HG03135 (cell line): ENCODE results near the gene SLC38A10.

Source experiments
- ATAC-seq: cut with Tn5 transposase; IDR thresholded peaks from one replicate; pipeline ENCODE4 v1.9.1; 2021; ENCODE audit warnings: mild to moderate bottlenecking, moderate library complexity; ENCODE audit not compliant: unreplicated experiment

The SLC38A10 gene

DNA sequence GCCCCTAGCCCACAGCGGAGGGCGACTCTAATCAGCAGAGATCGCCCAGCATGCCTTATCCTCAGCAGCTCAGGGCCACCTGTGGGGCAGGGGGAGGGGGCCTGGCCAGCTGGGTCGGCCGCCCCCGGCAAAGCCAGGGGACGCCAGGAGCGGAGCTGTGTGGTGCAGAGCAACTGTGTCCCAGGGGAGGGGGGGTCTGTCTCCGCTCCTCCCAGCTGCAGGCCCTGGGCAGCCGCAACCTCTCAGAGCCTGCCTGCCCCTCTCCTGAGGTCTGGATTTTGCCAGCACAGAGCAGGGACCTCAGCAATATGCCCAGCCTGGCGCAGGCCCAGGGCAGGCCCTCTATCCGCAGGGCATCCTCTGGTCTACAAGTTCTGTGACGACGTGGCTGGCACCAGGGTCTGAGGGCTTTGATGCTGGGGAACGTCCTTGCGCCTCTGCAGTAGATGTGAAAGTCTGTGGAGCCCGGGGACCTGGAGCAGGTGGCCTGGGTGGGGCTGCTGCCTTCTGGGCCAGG, 36.5 kb upstream of the SLC38A10 start:
- no peak for ATAC-seq

- no peak for ATAC-seq
Observed at GRCh38 chr17:81330884-81331245, 35.8 kb upstream of the SLC38A10 start.

- ATAC-seq = no peak
Observed at GRCh38 chr17:81329927-81330883, 35.1 kb upstream of the SLC38A10 start.

GRCh38 chr17:81328978-81329926, 34.1 kb upstream of the SLC38A10 start:
- ATAC-seq = no peak

DNA sequence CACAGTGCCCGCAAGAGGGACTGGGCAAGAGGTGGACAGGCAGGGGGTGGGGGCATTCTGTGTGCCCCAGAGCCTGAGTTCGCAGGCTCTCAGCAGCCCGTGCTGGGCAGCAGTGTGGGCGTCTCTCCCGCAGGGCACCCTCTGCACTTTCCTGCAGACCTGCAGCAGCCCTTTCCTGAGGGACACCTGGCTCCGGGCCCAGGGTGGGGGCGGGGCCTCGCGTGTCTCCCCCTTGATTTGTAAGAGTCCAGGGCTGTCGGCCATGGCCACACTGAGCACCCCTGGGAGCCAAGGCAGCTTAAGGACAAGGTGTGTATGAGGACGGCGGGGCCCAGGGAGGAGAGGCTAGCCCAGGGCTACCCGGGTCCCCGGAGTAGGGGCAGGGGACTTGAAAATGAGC, 33.4 kb upstream of the SLC38A10 start:
- ATAC-seq = no peak

GRCh38 chr17:81325714-81326358, 30.7 kb upstream of the SLC38A10 start:
- ATAC-seq = no peak

- no peak for ATAC-seq
Observed at GRCh38 chr17:81324851-81325713, 30.0 kb upstream of the SLC38A10 start.

DNA sequence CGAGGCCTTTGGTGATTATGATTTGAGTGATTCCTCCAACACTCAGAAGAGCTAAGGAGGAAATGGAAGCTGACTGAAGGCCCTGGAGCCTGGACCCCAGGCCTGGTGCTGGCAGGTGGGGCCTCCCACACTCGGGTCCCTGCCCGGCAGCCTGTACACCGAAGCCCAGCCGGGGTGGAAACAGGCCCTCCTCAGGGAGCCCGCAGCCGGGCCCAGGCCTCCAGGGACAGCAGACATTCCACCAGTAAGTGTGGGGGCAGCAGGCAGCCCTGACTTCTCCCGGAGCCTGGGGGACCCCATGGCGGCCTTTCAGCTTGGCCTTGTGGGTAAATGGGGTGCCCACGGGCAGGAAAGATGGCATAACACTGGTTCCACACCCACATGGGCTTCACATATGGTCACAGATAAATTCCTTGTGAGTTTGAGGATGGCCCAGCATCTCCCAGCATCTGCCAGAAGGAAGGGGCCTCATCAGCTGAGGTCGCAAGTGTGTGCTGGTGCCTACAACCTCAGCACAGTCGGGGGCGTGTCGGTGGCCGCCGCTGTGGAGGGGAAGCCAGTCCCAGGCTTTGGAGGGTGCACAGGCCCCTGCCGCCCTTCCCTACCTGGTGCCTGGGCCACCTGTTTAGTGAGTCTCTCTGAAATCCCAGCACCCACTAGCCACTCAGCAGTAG, 29.2 kb upstream of the SLC38A10 start:
- ATAC-seq = no peak

- no peak for ATAC-seq
Observed at GRCh38 chr17:81323411-81323868, 28.3 kb upstream of the SLC38A10 start.

- no peak for ATAC-seq
Observed at GRCh38 chr17:81323083-81323369, 27.9 kb upstream of the SLC38A10 start.

- ATAC-seq = no peak
Observed at GRCh38 chr17:81322271-81323082, 27.4 kb upstream of the SLC38A10 start.

- no peak for ATAC-seq
Observed at GRCh38 chr17:81317961-81318605, 23.0 kb upstream of the SLC38A10 start.

DNA sequence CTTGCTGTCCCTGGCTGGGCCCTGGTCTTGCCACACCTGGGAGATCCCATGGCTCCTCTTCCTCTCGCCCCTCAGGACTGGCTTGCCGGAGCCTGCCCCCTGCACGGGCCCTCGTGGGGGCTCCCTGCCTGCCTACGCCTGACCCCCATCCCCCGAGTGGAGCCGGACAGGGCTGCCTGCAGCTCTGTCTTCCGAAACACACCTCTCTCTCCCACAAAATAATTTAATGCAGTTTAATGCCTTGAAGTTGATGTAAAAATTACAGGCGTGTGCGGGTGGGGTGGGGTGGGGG, 22.4 kb upstream of the SLC38A10 start:
- ATAC-seq = no peak

- no peak for ATAC-seq
Observed at GRCh38 chr17:81315885-81316391, 20.8 kb upstream of the SLC38A10 start.

DNA sequence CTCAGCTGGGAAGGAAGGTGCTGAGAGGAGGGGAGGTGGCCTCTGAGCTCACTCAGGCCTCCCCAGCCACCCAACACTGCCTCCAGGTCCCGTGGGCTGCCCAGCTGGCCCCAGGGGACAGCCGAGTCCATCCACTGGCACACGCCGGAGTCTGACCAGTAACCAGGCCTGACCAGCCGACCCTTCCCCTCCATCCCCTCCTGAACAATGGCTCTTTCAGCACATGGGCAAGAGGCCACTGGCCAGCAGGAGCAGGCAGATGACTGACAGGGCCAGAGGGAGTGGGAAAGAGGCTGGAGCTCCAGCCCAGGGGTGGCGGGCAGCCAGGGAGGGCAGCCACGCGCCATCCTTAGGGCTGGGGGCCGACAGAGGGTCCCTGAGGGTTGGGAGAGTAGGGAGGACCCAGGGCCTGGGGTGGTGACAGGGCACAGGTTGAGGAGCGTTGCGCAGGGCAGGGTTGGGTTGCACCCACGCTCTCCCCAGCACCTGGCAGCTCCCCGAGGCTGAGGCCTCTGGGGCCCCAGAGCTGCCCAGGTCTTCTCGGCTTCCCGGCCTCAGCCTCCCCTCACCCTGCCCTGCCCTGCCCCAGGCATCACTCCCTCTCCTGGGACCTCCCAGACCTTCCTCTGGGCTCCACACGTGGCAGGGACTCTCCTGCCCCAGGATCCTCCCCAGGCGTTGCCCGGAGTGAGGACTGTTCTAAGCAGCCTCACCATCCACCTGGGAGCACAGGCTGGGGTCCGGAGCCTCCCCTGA, 20.2 kb upstream of the SLC38A10 start:
- no peak for ATAC-seq

- ATAC-seq = no peak
Observed at GRCh38 chr17:81314398-81315081, 19.4 kb upstream of the SLC38A10 start.
